Parathyroid adenoma (tissue), 2 donors: Measurements from ENCODE around the gene IER3.
"Not testable (repeated sequence)": the region's sequence is repeated elsewhere in the genome, so short reads cannot be mapped to it uniquely, and the experiment has no call there.

Source experiments
- H2AFZ ChIP-seq: fragments of 300-600 bp; sonication (generic); one replicate; pipeline ENCODE4 v1.7.0; 2017; ENCODE audit warnings: antibody characterized with exemption, mild to moderate bottlenecking
- H3K27ac ChIP-seq: fragments of 300-600 bp; sonication (generic); one replicate; pipeline ENCODE4 v1.7.0; 2017
- H3K27me3 ChIP-seq: fragments of 300-600 bp; sonication (generic); one replicate; pipeline ENCODE4 v1.7.0; 2017; ENCODE audit warnings: low read length; ENCODE audit not compliant: control insufficient read depth, insufficient read depth
- H3K36me3 ChIP-seq: fragments of 300-600 bp; sonication (generic); one replicate; pipeline ENCODE4 v1.7.0; 2017; ENCODE audit warnings: low read length; ENCODE audit not compliant: control insufficient read depth, insufficient read depth
- H3K4me1 ChIP-seq: fragments of 300-600 bp; sonication (generic); one replicate; pipeline ENCODE4 v1.7.0; 2017; ENCODE audit warnings: control low read depth
- H3K4me2 ChIP-seq: fragments of 300-600 bp; sonication (generic); one replicate; pipeline ENCODE4 v1.7.0; 2017; ENCODE audit warnings: low read length
- H3K4me3 ChIP-seq: fragments of 300-600 bp; sonication (generic); one replicate; pipeline ENCODE4 v1.7.0; 2017; ENCODE audit warnings: low read depth, low read length
- H3K79me2 ChIP-seq: fragments of 300-600 bp; sonication (generic); one replicate; pipeline ENCODE4 v1.7.0; 2017; ENCODE audit warnings: control low read depth
- H3K9ac ChIP-seq: fragments of 300-600 bp; sonication (generic); one replicate; pipeline ENCODE4 v1.7.0; 2017; ENCODE audit warnings: mild to moderate bottlenecking
- H3K9me3 ChIP-seq: fragments of 300-600 bp; sonication (generic); one replicate; pipeline ENCODE4 v1.7.0; 2017; ENCODE audit warnings: low read length; ENCODE audit not compliant: control insufficient read depth
- TF ChIP-seq, protein P1 (sequence below): fragments of 300-600 bp; sonication (generic); IDR thresholded peaks from one replicate; pipeline ENCODE4 v1.7.0; 2017; ENCODE audit warnings: antibody characterized with exemption, mild to moderate bottlenecking
- donor health status: primary hyperparathyroidism.

IER3 gene

DNA sequence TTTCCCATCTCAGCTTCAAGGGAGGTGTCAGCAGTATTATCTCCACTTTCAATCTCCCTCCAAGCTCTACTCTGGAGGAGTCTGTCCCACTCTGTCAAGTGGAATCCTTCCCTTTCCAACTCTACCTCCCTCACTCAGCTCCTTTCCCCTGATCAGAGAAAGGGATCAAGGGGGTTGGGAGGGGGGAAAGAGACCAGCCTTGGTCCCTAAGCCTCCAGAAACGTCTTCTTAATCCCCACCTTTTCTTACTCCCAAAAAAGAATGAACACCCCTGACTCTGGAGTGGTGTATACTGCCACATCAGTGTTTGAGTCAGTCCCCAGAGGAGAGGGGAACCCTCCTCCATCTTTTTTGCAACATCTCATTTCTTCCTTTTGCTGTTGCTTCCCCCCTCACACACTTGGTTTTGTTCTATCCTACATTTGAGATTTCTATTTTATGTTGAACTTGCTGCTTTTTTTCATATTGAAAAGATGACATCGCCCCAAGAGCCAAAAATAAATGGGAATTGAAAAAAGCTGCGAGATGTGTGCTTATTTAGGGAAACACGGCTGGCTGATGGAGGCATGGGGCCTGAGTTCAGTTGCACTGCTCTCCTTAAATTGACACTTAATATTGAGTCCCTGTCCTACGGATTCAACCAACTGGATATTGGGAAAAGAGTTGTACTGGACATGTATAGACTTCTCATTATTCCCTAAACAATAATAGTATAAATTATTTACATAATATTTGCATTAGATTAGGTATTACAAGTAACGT lies 19.3 kb downstream of the IER3 start:
- Histone ChIP-seq H3K27me3 (no peaks in the 10 kb centered on the region), H3K4me1 (peaks cover 9% of the 10 kb centered on the region), H3K9me3 (no peaks in the 10 kb centered on the region), H3K4me3 (no peak overlapping the region), H3K36me3 (no peaks in the 10 kb centered on the region), H3K9ac (no peak overlapping the region), H2AFZ (no peak overlapping the region), H3K79me2 (no peaks in the 10 kb centered on the region), H3K4me2 (no peak overlapping the region), H3K27ac (no peak overlapping the region)
- TF ChIP-seq, protein P1, sequence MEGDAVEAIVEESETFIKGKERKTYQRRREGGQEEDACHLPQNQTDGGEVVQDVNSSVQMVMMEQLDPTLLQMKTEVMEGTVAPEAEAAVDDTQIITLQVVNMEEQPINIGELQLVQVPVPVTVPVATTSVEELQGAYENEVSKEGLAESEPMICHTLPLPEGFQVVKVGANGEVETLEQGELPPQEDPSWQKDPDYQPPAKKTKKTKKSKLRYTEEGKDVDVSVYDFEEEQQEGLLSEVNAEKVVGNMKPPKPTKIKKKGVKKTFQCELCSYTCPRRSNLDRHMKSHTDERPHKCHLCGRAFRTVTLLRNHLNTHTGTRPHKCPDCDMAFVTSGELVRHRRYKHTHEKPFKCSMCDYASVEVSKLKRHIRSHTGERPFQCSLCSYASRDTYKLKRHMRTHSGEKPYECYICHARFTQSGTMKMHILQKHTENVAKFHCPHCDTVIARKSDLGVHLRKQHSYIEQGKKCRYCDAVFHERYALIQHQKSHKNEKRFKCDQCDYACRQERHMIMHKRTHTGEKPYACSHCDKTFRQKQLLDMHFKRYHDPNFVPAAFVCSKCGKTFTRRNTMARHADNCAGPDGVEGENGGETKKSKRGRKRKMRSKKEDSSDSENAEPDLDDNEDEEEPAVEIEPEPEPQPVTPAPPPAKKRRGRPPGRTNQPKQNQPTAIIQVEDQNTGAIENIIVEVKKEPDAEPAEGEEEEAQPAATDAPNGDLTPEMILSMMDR = no peak

DNA sequence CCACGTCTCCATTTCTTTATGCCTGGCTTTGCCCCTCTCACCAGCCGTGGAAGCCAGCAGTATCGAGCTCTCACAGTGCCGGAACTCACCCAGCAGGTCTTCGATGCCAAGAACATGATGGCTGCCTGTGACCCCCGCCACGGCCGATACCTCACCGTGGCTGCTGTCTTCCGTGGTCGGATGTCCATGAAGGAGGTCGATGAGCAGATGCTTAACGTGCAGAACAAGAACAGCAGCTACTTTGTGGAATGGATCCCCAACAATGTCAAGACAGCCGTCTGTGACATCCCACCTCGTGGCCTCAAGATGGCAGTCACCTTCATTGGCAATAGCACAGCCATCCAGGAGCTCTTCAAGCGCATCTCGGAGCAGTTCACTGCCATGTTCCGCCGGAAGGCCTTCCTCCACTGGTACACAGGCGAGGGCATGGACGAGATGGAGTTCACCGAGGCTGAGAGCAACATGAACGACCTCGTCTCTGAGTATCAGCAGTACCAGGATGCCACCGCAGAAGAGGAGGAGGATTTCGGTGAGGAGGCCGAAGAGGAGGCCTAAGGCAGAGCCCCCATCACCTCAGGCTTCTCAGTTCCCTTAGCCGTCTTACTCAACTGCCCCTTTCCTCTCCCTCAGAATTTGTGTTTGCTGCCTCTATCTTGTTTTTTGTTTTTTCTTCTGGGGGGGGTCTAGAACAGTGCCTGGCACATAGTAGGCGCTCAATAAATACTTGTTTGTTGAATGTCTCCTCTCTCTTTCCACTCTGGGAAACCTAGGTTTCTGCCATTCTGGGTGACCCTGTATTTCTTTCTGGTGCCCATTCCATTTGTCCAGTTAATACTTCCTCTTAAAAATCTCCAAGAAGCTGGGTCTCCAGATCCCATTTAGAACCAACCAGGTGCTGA lies 20.3 kb downstream of the IER3 start:
- H3K36me3 ChIP-seq, H3K9ac ChIP-seq, H3K4me3 ChIP-seq, H3K4me2 ChIP-seq, H3K27ac ChIP-seq, H2AFZ ChIP-seq, H3K79me2 ChIP-seq, H3K27me3 ChIP-seq, H3K9me3 ChIP-seq: not testable (repeated sequence)
- peaks cover 16% of the 10 kb centered on the region for H3K4me1 ChIP-seq

DNA sequence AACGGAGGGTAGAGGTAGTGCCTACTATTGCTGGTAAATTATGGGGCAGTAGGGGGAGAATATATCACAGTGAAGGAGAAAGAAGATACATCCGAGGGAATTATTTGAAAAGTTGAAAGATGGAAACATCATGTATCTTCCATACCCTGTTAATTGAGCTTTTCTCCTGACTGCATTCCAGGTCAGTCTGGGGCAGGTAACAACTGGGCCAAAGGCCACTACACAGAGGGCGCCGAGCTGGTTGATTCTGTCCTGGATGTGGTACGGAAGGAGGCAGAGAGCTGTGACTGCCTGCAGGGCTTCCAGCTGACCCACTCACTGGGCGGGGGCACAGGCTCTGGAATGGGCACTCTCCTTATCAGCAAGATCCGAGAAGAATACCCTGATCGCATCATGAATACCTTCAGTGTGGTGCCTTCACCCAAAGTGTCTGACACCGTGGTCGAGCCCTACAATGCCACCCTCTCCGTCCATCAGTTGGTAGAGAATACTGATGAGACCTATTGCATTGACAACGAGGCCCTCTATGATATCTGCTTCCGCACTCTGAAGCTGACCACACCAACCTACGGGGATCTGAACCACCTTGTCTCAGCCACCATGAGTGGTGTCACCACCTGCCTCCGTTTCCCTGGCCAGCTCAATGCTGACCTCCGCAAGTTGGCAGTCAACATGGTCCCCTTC lies 21.0 kb downstream of the IER3 start:
- H3K4me2 ChIP-seq, H3K9me3 ChIP-seq, H3K36me3 ChIP-seq, H3K4me3 ChIP-seq, H3K27me3 ChIP-seq, H3K79me2 ChIP-seq, H2AFZ ChIP-seq, H3K9ac ChIP-seq: not testable (repeated sequence)
- Histone ChIP-seq H3K27ac (peak overlapping the region; percentile 55), H3K4me1 (peaks cover 16% of the 10 kb centered on the region)

DNA sequence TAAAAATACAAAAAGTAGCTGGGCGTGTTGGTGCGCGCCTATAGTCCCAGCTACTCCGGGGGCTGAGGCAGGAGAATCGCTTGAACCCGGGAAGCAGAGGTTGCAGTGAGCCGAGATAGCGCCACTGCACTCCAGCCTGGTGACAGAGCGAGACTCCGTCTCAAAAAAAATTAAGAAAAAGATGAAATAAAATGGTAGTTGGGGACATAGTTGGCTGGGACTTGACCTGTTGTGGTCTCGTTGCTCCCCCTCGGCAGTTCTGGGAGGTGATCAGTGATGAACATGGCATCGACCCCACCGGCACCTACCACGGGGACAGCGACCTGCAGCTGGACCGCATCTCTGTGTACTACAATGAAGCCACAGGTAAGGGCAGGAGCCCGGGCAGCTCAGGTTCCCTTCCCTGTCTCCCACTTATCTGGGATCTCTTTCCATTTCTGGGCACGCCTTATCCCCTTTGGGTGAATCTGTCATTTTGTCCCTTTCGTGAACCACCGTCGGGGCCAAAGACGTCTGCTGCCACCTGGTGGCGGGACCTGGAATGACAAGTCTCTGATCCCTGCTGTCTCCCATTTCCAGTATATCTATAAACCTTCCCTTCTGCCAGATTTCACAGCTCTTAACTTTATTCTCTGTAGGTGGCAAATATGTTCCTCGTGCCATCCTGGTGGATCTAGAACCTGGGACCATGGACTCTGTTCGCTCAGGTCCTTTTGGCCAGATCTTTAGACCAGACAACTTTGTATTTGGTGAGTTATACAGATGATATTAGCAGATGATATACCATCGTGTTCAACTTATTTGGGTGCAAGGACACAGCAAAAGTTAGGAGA lies 21.9 kb downstream of the IER3 start:
- Histone ChIP-seq H3K9ac (no peak overlapping the region), H3K4me1 (peaks cover 16% of the 10 kb centered on the region), H2AFZ (no peak overlapping the region), H3K4me3 (peak overlapping the region; percentile 82), H3K27me3 (no peaks in the 10 kb centered on the region), H3K4me2 (peak overlapping the region; percentile 88), H3K27ac (peak overlapping the region; percentile 55), H3K79me2 (no peaks in the 10 kb centered on the region), H3K36me3 (no peaks in the 10 kb centered on the region), H3K9me3 (no peaks in the 10 kb centered on the region)
- TF ChIP-seq, protein P1 = peak; percentile 99

DNA sequence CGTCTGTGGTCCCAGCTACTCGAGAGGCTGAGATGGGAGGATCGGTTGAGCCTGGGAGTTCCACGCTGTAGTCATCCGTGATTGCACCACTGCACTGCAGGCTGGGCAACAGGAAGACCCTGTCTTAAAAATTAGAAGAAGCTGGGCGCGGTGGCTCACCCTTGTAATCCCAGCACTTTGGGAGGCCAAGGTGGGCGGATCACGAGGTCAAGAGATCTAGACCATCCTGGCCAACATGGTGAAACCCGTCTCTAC lies 22.4 kb downstream of the IER3 start:
- peak overlapping the region; percentile 55 for H3K27ac ChIP-seq
- H3K27me3 ChIP-seq, H3K9ac ChIP-seq, H3K36me3 ChIP-seq, H2AFZ ChIP-seq, H3K79me2 ChIP-seq, H3K9me3 ChIP-seq: not testable (repeated sequence)
- peaks cover 16% of the 10 kb centered on the region for H3K4me1 ChIP-seq
- H3K4me3 ChIP-seq = peak overlapping the region; percentile 82
- peak overlapping the region; percentile 88 for H3K4me2 ChIP-seq
